Stimulated activated CD8-positive, alpha-beta memory T cell treated with anti-CD3 and anti-CD28 coated beads, Interleukin-4, amount 100 ng/mL, for 4 hours (primary cell): Measurements from ENCODE around the gene RBMS1.

Source experiments
- DNase-seq, 2 donors: peaks; one replicate each; pipeline ENCODE4 v3.0.0-alpha.2; 2020; ENCODE audit warnings: low read depth in 2 of 2, low spot score in 1 of 2

RBMS1 gene, protein sequence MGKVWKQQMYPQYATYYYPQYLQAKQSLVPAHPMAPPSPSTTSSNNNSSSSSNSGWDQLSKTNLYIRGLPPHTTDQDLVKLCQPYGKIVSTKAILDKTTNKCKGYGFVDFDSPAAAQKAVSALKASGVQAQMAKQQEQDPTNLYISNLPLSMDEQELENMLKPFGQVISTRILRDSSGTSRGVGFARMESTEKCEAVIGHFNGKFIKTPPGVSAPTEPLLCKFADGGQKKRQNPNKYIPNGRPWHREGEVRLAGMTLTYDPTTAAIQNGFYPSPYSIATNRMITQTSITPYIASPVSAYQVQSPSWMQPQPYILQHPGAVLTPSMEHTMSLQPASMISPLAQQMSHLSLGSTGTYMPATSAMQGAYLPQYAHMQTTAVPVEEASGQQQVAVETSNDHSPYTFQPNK

DNA sequence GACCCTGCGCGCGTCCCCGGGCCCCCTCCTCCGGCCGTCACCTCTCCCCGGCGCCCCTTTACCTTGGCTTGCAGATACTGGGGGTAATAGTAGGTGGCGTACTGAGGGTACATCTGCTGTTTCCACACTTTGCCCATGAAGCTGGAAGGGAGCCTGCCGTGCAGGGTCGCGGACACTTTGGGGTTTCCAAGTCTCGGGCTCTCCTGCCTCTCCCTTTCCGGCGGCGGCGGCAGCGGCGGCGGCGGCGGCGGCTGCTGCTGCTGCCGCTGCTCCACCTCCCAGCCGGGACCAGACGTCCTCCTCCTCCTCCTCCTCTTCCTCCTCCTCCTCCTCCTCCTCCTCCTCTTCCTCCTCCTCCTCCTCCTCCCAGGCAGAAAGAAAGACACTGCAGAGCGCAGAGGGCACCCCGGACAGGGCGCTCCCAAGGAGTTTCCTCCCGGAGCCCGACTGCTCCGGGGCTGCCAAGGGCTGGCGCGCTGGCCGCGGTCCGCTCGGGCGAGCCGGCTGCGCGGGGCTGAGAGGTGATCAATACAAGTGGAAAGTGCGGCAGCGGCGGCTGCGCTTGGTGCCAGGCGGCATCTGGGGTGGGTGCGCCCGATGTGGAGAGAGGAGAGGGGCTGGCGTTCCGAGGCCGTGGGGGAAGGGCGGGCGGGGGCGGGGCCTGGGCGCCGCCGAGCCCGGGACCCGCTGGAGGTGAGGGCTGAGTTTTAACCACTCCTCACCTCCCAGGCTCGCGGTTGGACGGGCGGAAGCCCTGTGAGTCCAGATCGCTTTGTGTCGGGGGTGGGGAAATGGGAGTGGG, at the start of gene RBMS1:
Gene RBMS1, minus strand, starts transcription at position 581 of the 802 bp plus-strand sequence. Its CDS starts 444 bp downstream, at position 137.
- DNase-seq, result peak in 1 of 2 donors; percentile 19

DNA sequence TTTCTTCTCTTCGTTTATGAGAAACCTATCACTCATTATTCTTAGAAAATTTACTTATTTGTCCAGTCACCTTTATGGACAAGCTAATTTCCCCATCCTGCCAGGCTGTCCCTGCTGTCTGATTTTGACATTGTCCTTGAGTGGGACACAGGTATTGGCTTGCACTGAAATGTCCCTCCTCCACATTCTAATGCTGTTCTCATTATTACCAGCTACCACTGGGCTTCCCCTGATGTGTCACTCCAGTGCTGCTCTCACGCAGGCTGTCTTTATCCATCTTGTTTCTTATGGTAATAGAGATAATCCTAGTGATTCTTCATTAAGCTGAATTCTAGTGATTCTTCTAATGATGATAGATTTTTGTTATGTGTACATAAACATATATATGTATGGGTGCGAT, 48.1 kb upstream of the RBMS1 start:
- DNase-seq, result no peak

DNA sequence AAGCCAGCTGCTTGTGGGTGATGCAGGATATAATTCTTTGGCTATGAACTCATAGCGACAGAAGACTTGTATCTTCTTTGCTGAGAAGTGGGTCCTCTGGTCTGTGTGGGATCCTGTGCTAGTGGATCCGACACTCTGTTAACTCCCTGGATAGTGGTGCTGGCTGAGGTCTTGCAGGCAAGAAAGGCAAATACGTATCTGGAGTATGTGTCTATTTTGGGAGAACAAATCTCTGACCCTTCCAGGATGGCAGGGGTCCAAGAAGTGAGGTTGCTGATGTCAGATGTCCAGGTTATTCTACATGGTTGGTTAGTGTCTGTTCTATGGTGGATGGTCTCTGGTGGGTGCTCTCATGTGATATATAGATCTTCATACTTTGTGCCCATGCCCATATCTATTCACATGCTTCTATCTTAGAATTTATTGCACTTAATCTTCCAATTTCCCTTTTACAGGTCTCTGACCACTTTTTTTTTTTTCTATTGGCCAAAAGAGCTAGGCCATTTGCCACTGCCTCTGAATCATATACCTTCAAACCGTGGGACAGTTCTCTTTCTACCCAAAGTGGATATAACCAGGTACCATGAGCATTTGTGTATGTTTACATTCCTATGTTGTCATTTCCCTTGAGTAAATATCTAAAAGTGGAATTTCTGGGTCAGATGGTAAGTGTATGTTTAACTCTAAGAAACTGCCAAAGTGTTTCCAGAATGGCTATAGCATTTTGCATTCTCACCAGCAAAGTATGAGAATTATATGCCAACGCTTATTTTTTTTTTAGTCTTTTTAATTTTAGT, 45.1 kb upstream of the RBMS1 start:
- no peak for DNase-seq

DNA sequence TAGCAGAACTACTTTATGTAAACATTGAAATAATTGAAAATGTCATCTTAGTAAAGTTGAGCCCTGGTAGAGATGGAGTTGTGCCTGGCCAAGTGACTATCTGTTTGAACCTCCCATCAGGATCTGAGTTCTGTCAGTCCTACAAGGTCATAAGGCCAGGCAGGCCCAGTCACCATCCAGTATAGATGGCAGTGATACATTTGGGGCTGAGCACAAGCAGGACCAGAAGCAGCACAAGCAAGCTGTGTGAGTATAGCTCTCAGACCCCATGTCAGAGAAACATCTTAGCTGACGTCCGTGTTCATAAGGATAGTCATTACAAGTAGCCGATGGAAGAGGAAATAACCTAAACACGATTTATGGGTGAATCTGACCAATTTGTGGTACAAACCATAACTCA, 44.5 kb upstream of the RBMS1 start:
- no peak for DNase-seq

DNA sequence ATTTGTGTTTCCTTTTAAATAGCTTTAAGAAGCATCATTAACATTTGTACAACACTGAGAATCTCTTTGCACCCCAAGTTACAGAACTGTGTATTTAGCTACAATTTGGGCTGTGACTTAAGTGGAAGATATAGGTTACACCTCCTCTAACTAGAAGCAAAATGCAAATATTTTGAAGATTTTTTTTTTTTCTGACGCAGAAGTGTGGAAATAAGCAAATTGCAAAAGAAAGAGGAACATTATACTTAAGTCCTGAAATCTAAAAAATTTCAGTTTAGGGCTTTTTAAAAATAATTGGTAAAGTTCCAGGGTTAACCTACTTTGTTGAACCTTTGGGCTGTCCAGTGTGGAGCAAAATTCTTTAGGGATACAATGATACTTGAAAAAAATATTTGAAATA, 41.4 kb upstream of the RBMS1 start:
- no peak for DNase-seq

DNA sequence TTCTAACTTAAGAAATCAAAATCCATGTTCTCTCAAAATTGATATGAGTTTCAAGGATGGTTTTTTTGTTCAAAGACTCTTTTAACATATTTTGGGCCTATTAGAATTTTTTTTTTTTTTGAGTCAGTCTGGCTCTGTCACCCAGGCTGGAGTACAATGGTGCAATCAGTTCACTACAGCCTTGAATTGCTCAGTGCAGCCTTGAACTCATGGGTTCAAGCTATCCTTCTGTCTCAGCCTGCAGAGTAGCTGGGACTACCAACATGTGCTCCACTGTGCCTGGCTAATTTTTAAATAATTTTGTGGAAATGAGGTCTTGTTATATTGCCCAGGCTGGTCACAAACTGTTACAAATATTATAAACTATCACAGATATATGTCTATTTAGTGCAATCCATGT, 40.6 kb upstream of the RBMS1 start:
- no peak for DNase-seq

DNA sequence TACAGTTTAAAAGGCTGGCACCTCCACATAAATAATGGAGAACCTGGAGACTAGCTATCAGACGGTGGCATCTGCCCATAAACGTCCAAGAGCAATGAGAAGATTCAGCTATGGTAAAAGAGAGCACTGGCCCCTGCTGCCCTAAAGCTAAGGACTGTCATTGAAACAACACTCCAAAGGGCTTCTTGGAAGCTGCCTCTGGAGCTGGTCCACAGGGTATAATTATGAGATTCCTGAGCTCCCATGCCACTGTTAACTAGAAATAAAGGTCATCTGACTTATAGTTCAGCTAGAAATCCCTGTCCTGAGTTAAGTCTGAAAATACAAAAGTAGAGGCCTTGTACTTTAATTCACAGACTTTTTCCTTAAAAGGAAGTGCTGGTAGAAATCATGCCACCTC, 39.9 kb upstream of the RBMS1 start:
- no peak for DNase-seq

DNA sequence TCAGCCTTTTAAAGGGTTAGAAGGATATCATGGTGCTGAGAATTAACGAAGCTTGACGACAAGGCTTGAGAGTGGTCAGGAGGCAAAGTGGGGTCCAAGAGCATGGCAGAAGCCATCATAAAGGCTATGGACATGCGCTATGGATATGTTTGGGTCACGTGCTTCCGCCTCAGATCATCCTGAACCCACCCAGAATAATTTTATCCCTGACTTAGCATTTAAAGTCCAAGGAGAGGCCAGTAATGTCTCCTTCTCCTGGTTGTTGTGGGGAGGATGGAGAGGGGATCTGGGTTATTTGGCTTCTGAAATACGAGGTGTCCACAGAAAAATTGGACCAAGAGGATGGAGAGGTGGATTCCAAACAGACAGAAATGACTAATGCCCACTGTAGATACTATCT, 38.8 kb upstream of the RBMS1 start:
- DNase-seq, result no peak

DNA sequence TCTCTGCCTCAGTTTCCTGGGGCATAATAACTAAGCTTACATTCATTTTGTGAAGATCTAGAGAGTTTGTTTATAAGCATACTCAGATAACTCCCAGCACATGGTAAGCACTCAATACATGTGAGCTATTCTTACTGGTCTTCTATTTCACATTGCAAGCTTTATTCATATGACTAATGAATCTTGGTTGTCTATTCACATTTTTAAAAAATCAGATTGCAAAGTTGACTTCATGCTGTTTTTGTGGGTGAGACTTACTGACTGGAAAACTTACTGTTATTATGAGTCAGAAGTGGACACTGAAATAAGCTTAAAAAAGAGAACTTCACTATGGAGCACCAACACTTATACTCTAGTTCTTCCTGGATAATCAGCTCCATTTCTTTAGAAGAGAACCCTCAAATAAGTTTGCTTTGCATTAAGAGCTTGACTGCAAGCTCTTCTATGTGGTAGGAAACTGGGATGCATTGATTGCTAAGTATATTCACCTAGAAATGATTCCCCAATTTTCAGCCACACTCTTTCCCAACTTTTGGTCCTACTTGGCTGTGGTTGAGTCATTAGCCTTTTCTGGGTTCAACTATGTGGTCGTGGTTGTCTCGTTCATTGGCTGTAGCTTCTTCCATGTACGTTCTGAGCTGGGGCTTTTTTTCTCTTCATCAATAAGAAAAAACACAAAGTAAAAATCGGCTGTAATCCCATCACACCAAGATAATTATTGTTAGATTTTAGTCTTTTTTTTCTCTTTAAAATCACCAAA, 29.5 kb upstream of the RBMS1 start:
- DNase-seq, result no peak

DNA sequence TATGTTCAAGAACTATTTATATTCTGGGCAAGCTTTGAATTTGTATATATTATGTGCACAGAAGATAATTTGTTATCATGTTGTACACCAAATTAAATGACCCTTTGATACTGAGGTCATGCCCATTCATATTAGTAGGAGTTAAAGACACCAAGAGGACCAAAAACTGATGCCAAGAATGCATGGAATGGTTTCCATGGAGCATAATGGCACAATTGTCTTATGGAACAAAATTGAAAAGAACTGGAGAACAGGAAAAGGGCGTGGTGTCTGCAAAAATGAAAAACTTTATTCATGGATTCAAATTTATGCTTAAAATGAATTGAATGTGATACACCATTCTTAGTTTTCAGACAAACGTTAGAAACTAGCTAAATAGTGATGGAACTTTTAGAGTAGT, 24.1 kb upstream of the RBMS1 start:
- DNase-seq, result no peak

DNA sequence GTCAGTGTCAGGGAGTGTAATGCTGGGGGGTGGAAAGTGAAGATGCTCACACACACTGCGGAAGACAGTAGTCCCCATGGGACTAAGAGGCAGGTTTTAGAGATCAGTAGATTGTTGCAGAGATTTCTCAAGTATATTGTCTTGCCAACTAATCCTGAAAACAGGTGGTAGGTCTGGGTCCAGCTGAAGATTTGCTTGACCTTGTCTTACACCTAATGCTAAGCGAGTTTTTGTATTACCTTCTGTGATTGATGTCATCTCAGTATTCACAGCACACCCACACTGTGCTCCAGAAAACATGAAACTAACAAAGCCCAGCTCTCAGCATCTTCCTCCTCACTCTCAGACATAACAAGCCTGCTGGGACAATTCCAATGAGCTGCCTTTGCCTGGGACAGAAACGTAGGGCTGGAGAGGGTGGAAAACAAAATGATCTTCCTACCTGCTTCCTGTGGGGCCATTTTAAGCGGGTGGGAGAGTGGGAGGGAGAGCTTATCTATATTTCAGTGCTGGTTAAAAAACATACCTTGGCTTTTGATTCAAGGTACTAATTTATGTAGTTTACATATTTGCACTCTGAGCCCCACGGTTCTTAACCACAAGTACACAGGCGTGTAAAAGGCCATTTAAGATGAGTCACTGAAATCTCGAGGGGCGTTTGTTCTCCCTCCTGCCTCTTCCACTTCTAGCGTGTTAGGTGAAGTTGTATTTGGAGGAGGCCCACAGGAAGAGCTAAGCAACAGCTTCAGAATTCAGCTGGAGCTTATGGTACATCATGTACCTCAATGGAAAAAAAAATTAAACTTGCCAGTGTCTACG, 23.1 kb upstream of the RBMS1 start:
- DNase-seq, result no peak

DNA sequence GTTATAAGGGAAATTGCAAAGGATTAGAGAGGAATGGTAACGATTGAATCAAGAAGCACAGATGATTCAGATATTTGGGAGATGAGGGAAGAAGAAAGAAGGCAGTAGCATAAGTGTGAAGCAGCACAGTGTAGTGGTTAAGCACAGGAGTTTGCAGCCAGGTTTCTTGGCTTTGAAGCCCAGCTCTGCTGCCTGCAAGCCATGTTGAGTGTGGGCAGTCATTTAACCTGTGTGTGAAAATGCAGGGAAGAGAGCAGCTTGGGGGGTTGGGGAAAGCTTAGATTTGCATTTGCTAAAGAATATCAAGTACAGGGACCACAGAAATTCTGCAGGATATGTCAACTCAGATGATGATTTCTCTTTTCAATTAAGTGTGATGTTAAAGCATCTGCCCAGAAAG, 21.5 kb upstream of the RBMS1 start:
- DNase-seq, result no peak

DNA sequence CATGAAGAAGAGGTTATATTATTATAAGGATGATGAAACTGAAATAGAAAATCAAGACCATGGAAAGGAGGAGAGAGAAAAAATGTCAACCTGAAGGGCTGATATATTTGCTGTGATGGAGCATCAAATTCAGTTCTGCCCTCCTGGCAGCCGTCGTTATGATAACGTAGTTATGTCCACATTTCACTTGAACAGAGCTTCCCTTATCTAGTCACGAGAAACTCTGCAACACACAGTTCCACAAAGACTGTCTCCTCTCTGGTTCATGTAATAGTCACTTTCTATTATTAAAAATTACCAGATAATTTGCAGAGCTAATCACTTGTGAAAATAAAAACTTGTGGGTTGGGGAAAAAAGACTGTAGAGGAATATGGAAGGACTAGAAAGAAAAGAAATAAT, 19.5 kb upstream of the RBMS1 start:
- DNase-seq, result no peak

DNA sequence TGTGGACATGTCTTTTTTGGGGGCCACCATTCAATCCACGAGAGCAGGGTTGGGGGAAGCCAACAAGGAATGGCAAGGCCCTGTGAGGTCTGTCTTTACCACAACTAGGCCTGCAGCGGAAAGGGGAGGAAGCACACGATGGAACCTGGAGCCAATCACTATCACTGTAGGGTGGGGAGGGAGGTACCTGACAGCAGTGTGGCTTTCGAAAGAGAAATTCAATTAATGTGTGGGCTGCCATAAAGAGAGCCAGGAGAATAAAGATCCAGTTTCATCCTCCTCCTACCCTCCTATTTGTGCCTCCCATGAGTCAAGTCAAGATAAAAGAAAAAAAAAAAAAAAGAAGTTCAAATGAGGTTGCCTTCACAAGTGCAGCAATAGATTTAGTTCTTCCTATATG, 18.9 kb upstream of the RBMS1 start:
- DNase-seq, result no peak

DNA sequence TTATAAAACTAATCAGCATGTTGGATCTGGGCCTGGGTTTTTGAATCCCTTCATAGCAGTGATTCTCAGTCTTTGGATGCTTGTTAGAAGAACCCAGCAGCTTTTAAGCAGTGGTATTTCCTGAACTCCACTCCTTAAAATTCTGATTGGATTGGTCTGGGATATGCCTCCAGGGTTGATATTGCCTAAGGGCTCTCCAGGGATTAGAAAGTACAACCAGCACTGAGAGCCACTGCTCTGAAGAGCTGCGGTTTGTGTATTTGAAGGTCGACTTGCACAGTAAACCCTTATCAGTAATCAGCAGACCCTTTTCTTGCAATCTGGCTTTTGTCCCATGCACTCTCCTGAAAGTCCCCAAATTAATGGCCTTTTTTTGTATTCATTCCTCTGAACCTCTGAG, 17.0 kb upstream of the RBMS1 start:
- DNase-seq, result no peak

DNA sequence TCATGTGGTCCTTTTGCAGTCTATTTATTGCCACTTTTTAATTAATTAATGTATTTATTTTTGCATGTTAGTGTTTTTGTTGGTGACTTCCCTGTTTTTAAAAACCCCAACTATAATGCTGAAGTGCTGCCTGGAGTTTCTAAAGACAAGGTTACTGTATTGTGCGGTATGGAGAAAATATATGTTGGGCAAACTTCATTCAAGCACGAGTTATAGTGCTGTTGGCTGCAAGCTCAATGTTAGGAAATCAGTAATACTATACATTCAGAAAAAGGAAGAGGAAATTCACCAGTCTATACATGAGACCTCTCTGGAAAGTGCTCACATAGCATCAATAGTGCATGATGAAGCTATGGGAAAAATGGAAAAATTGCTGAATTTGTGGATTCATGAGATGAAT, 15.4 kb upstream of the RBMS1 start:
- DNase-seq, result no peak

DNA sequence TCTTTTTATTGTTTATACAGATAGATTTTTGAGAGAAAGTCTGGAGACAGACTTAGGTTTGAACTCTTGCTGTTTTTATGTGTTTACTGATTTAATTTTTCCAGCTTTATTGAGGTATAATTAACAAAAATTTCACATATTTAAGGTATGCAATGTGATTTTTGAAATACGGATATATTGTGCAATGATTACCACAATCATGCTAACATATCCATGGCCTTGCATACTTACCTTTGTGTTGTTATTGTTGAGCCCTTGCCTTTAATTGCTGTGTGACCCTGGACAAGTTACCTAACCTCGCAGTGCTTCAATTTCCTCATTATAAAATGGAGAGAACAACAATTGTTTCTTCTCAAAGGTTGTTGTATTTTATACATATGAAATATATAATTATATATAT, 13.9 kb upstream of the RBMS1 start:
- no peak for DNase-seq

DNA sequence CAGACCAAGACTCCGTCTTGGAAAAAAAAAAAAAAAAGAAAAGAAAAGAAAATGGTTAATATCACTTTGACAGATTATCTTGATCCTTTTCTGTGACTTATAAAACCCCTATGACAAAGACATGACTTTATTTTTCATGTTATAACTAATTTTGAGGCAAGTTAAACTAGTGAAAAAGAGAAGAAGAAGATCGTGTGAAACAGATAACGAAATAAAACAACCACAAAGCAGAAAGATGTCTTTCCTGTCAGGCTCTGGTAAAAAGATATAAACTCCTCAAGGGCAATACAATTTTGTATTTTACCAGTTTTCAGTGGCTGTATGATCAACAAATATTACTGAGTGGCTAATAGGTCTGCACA, 13.4 kb upstream of the RBMS1 start:
- no peak for DNase-seq

DNA sequence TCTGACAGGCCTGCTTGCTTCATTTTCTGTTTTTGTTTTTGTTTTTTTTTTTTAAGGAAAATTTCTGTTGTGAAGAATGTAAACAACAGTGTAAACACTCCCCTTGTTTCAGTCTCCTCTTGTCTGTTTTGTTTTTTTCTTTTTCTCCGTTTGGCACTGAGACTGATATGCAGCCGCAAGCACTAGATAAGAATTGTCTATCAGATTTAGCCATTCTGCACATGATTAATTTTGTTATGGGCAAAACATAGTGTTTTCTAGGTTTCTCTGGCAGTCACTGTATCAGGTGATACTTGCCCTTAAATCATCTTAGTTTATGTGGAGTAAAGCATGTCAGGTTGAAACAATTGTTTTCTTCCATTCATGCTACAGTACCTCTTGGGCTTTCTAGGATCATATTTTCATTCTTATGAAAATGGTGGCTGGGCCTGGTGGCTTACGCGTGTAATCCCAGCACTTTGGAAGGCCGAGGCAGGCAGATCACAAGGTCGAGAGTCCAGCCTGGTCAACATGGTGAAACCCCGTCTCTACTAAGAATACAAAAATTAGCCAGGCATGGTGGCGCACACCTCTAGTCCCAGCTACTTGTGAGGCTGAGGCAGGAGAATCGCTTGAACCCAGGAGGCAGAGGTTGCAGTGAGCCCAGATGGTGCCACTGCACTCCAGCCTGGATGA, 12.9 kb upstream of the RBMS1 start:
- DNase-seq, result no peak

DNA sequence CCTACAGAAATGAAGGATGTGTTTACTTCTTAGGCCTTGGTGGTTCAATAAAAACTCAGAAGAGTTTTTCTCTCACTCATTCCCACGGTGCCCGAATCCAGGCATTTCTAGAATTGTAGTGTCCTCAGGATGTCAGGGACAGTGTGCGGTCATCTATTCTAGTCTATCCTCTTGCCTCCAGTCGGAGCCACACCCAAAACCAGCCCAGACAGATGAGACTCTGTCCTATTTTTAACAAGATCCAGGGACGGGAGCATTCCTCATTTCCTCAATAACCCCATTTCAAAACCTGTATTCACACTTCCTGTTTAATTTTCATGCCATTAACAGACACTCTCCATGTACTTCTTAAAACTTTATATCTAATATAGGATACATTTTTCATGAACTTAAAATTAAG, 11.6 kb upstream of the RBMS1 start:
- DNase-seq, result no peak
